SU-DHL-6 (cell line): ENCODE measurements around the gene HS3ST4.

ENCODE experiments used
- CTCF ChIP-seq: fragments of 200-600 bp; sonication (generic); IDR thresholded peaks from one replicate; pipeline ENCODE4 v1.5.1; 2017; ENCODE audit warnings: antibody characterized with exemption, mild to moderate bottlenecking, low read length, moderate library complexity; ENCODE audit not compliant: insufficient read depth, poor library complexity, severe bottlenecking
- EZH2phosphoT487 ChIP-seq: fragments of 200-600 bp; sonication (generic), shearing (Covaris generic); conservative IDR thresholded peaks from 2 replicates; pipeline ENCODE4 v1.6.1; 2018; ENCODE audit warnings: mild to moderate bottlenecking, antibody characterized with exemption, low read length, moderate library complexity, mixed read lengths

DNA sequence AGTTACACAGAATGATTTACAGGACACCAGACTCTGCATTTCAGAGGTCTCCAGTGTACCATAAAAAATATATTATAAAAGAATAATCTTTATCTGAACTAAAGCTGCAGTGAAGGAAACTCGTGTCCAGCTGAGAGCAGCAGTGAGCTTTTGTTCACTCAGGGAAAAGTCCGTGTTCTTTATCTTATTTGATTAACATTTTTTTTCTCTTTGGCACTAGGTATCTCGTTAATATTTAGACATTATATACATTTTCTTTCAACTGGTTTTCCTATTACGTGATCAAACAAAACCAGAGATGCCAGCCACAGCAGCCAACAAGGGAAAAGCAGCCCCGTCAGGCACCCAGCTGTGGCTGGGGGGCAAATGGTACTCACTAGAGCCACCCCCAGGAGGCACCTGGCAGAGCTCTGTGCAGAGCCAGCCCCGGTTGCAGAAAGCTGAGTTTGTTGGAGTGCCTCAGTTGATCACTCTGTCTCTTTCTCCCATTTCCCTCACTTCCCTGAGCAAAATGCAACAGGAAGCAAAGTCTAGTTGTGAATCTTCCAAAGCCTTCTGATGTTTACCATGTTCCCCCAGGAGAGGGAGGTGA, 1.1 kb upstream of the HS3ST4 start:
- TF ChIP-seq CTCF: no peak
- TF ChIP-seq EZH2phosphoT487: no peak
